ENCODE measurements around the gene STC2.

DNA sequence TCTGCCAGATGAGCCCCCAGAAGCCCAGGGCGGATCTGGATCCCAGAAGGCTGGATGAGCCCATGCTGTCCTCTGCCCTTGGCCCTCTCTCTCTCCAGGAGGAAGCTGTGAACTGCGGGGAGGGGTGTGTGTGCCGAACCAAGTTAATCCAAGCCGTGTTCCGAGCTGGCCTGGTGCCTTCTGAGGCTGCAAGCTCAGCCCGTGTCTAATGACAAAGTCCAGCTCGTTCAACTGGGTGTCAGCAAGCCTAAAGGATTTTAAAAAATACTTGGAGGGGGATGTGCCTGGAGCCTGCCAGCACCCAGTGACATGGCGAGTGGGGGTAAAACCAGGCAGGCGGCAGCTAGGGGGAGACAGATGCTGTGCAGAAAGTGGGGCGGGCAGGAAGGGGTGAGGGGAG is 8.0 kb downstream of the STC2 start:
- TF ChIP-seq POLR2A (IDR thresholded peaks at IDR 0.05; ENCODE audit: low read depth, low read length) (no peak), ZZZ3 (IDR thresholded peaks at IDR 0.05; ENCODE audit: control insufficient read depth, insufficient read length, low read depth) (no peak), RFX5 (IDR thresholded peaks at IDR 0.05; ENCODE audit: low read depth, low read length) (no peak), SUZ12 (IDR thresholded peaks at IDR 0.05; ENCODE audit: unreplicated experiment) (no peak), TCF7 (IDR thresholded peaks at IDR 0.05; ENCODE audit: borderline replicate concordance) (no peak), DPF2 (IDR thresholded peaks at IDR 0.05) (no peak)
- TF ChIP-seq, protein P1, sequence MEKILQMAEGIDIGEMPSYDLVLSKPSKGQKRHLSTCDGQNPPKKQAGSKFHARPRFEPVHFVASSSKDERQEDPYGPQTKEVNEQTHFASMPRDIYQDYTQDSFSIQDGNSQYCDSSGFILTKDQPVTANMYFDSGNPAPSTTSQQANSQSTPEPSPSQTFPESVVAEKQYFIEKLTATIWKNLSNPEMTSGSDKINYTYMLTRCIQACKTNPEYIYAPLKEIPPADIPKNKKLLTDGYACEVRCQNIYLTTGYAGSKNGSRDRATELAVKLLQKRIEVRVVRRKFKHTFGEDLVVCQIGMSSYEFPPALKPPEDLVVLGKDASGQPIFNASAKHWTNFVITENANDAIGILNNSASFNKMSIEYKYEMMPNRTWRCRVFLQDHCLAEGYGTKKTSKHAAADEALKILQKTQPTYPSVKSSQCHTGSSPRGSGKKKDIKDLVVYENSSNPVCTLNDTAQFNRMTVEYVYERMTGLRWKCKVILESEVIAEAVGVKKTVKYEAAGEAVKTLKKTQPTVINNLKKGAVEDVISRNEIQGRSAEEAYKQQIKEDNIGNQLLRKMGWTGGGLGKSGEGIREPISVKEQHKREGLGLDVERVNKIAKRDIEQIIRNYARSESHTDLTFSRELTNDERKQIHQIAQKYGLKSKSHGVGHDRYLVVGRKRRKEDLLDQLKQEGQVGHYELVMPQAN (conservative IDR thresholded peaks at IDR 0.05): no peak
- TF ChIP-seq, protein P2, sequence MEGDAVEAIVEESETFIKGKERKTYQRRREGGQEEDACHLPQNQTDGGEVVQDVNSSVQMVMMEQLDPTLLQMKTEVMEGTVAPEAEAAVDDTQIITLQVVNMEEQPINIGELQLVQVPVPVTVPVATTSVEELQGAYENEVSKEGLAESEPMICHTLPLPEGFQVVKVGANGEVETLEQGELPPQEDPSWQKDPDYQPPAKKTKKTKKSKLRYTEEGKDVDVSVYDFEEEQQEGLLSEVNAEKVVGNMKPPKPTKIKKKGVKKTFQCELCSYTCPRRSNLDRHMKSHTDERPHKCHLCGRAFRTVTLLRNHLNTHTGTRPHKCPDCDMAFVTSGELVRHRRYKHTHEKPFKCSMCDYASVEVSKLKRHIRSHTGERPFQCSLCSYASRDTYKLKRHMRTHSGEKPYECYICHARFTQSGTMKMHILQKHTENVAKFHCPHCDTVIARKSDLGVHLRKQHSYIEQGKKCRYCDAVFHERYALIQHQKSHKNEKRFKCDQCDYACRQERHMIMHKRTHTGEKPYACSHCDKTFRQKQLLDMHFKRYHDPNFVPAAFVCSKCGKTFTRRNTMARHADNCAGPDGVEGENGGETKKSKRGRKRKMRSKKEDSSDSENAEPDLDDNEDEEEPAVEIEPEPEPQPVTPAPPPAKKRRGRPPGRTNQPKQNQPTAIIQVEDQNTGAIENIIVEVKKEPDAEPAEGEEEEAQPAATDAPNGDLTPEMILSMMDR (IDR thresholded peaks at IDR 0.05 in 2 of 3, conservative IDR thresholded peaks at IDR 0.05 in 1 of 3; ENCODE audit: control insufficient read depth in 2 of 3, extremely low read depth in 1 of 3, insufficient read depth in 1 of 3, low read depth in 3 of 3, low read length in 3 of 3): no peak

All from GM12878 (cell line).